K562 (cell line): ENCODE results near the gene SPOCK3. TPM values are rescaled to one million over a fixed set of nuclear protein-coding genes. Genes with fewer than 3 reads are reported as not detected.

Experiments
- ATAC-seq: fragments of 200-7000 bp; cut with Tn5 transposase; 3 replicates; pipeline ENCODE4 v1.9.1; 2020; ENCODE audit warnings: moderate library complexity
- BruUV-seq: library from RNA; stranded (reverse); fragments of 400-500 nt; replicated peaks from 2 replicates; lab custom pipeline; 2021; lab: Mats Ljungman, UMichigan
- CTCF ChIA-PET: fragments of 300-600 bp; formaldehyde crosslinking; extraction: SDS; loops from one replicate; lab custom pipeline; 2021; ENCODE audit warnings: low intra/inter-chr PET ratio; lab: Yijun Ruan, JAX
- POLR2A ChIA-PET: fragments of 300-600, 350-650 bp; sonication (Branson Sonifier 250); formaldehyde crosslinking; extraction: SDS; loops from one replicate; lab custom pipeline; 2021; ENCODE audit warnings: antibody characterized with exemption, inconsistent platforms; lab: Yijun Ruan, JAX
- DNase-seq, 4 experiments: peaks; one replicate each; pipeline versions ENCODE4 v3.0.0 to v3.0.0-alpha.2; 2011 to 2018; ENCODE audit warnings: low spot score in 3 of 4, mixed read lengths in 3 of 4; ENCODE audit errors: extremely low read depth in 1 of 4
- FAIRE-seq: peaks from 2 replicates; lab custom pipeline; 2011; peaks lifted over from hg19 to GRCh38; lab: Jason Lieb, UNC
- H2AFZ ChIP-seq: 2 replicates; pipeline ENCODE4 v1.6.0; 2011; ENCODE audit warnings: low read depth, low read length, control low read depth, inconsistent platforms
- H3K27ac ChIP-seq: fragments of 200-600 bp; 3 replicates; pipeline ENCODE4 v1.8.0; 2011; ENCODE audit warnings: low read depth, mild to moderate bottlenecking, control low read depth, inconsistent platforms, low read length, moderate library complexity, mixed read lengths; ENCODE audit errors: extremely low read depth
- H3K27me3 ChIP-seq, 2 experiments: fragments of 300-600 bp in 1 of 2; 2 replicates in 1 of 2; 3 replicates in 1 of 2; pipeline versions ENCODE4 v1.6.0 to v1.8.0; 2011; ENCODE audit warnings: inconsistent platforms in 2 of 2, low read length in 2 of 2, mild to moderate bottlenecking in 1 of 2, mixed read lengths in 1 of 2, moderate library complexity in 1 of 2; ENCODE audit not compliant: control insufficient read depth in 2 of 2, insufficient read depth in 2 of 2
- H3K36me3 ChIP-seq: fragments of 300-600 bp; 3 replicates; pipeline ENCODE4 v1.8.0; 2011; ENCODE audit warnings: mild to moderate bottlenecking, low read length, inconsistent platforms; ENCODE audit not compliant: control insufficient read depth, insufficient read depth
- H3K4me1 ChIP-seq, 2 experiments: fragments of 200-600 bp in 1 of 2; replicated peaks in 1 of 2; 2 replicates in 1 of 2; 3 replicates in 1 of 2; pipeline versions ENCODE4 v1.5.1 to v1.8.0; 2011; ENCODE audit warnings: inconsistent platforms in 2 of 2, low read length in 2 of 2, mild to moderate bottlenecking in 1 of 2, mixed read lengths in 1 of 2, moderate library complexity in 1 of 2; ENCODE audit not compliant: control insufficient read depth in 2 of 2, insufficient read depth in 2 of 2
- H3K4me2 ChIP-seq: 2 replicates; pipeline ENCODE4 v1.6.1; 2011; ENCODE audit warnings: low read length, control low read depth, inconsistent platforms, mixed read lengths; ENCODE audit not compliant: insufficient read depth
- H3K4me3 ChIP-seq: fragments of 200-600 bp; sonication (generic), shearing (Covaris generic); 2 replicates; pipeline ENCODE4 v1.5.1; 2016; ENCODE audit warnings: control low read depth, inconsistent platforms
- H3K79me2 ChIP-seq: fragments of 200-600 bp; 3 replicates; pipeline ENCODE4 v1.8.0; 2011; ENCODE audit warnings: low read length, inconsistent platforms; ENCODE audit not compliant: control insufficient read depth, insufficient read depth
- H3K9ac ChIP-seq, 2 experiments: 2 replicates each; pipeline versions ENCODE4 v1.6.0 to v1.6.1; 2011; ENCODE audit warnings: low read depth in 2 of 2, low read length in 2 of 2, control low read depth in 1 of 2, inconsistent platforms in 1 of 2, mild to moderate bottlenecking in 1 of 2, mixed read lengths in 1 of 2; ENCODE audit not compliant: insufficient read depth in 1 of 2
- H3K9me1 ChIP-seq: one replicate; pipeline ENCODE4 v1.6.0; 2011; ENCODE audit warnings: inconsistent platforms, mild to moderate bottlenecking, low read length, moderate library complexity; ENCODE audit not compliant: control insufficient read depth, insufficient read depth
- H3K9me3 ChIP-seq: replicated peaks from 2 replicates; pipeline ENCODE4 v1.5.1; 2011; ENCODE audit warnings: low read depth, low read length, inconsistent platforms; ENCODE audit not compliant: control insufficient read depth, insufficient read depth
- H4K20me1 ChIP-seq: replicated peaks from 2 replicates; pipeline ENCODE4 v1.6.1; 2011; ENCODE audit warnings: low read length, inconsistent platforms, mixed read lengths; ENCODE audit not compliant: control insufficient read depth, insufficient read depth
- CSDE1 ChIP-seq, 2 experiments: fragments of 450-650 bp; IDR thresholded peaks; 2 replicates each; pipeline ENCODE4 v1.6.1; 2016; ENCODE audit warnings: mild to moderate bottlenecking in 1 of 2
- ERF ChIP-seq: fragments of 450-650 bp; formaldehyde crosslinking; IDR thresholded peaks from 2 replicates; pipeline ENCODE4 v1.4.0; 2020; ENCODE audit warnings: mild to moderate bottlenecking, mixed read lengths
- ETV6 ChIP-seq, 3 experiments: fragments of 150-350 bp in 1 of 3; sonication (generic) in 1 of 3; formaldehyde crosslinking in 1 of 3; IDR thresholded peaks; 2 replicates each; pipeline versions ENCODE4 v1.6.1 to v1.8.0; 2014 to 2022; ENCODE audit warnings: borderline replicate concordance in 2 of 3, low read depth in 2 of 3, antibody characterized with exemption in 1 of 3, low read length in 1 of 3, mild to moderate bottlenecking in 1 of 3, missing genetic modification reagents in 1 of 3
- FUS ChIP-seq: fragments of 200-400 bp; formaldehyde crosslinking; optimal IDR thresholded peaks from 2 replicates; pipeline ENCODE3; 2017; ENCODE audit warnings: low read depth, low read length
- HBP1 ChIP-seq: fragments of 450-650 bp; formaldehyde crosslinking; IDR thresholded peaks from 2 replicates; pipeline ENCODE4 v1.4.0; 2022; ENCODE audit warnings: missing genetic modification characterization
- KLF13 ChIP-seq: fragments of 450-650 bp; IDR thresholded peaks from 2 replicates; pipeline ENCODE4 v1.6.1; 2016; ENCODE audit warnings: missing genetic modification characterization, low read depth, mild to moderate bottlenecking, missing compliant biosample characterization, moderate library complexity, borderline replicate concordance
- PHB2 ChIP-seq: fragments of 450-650 bp; IDR thresholded peaks from 2 replicates; pipeline ENCODE4 v1.6.1; 2017; ENCODE audit warnings: low read depth
- SREBF2 ChIP-seq: sonication (generic); formaldehyde crosslinking; IDR thresholded peaks from 2 replicates; pipeline ENCODE4 v1.4.0; 2020; ENCODE audit warnings: mild to moderate bottlenecking, missing genetic modification reagents
- TARDBP ChIP-seq: fragments of 450-650 bp; IDR thresholded peaks from 2 replicates; pipeline ENCODE4 v1.6.1; 2016
- ZBTB8A ChIP-seq: fragments of 450-650 bp; IDR thresholded peaks from 2 replicates; pipeline ENCODE4 v1.6.1; 2018; ENCODE audit warnings: mild to moderate bottlenecking, moderate library complexity; ENCODE audit not compliant: partially characterized antibody
- WGBS: fragments of 100-300 bp; shearing (Covaris generic); methylation state at CpG from one replicate; pipeline ENCODE4 v1.1.6; 2016; ENCODE audit warnings: low coverage, mixed read lengths; ENCODE audit not compliant: insufficient coverage; ENCODE audit errors: missing lambda C conversion rate; 5-methylcytosine and 5-hydroxymethylcytosine counted together
- in situ Hi-C: fragments of 300-500 bp; cut with MboI; formaldehyde crosslinking; loops from 4 replicates; pipeline ENCODE4 v1.15.0; 2018; ENCODE audit warnings: inconsistent platforms, mixed read lengths
- intact Hi-C: fragments of 100-400 bp; cut with micrococcal nuclease; formaldehyde crosslinking; loops from 2 replicates; pipeline ENCODE4 v1.14.2; 2022
- polyA plus RNA-seq, 8 experiments: library from polyadenylated mRNA; depleted of rRNA in 4 of 8; stranded (reverse) in 5 of 8; unstranded in 3 of 8; fragments of >200 nt; fragmentation: Nextera tagmentation in 2 of 8; fragmentation: Illumina TruSeq in 1 of 8; extraction: Ambion mirVana in 2 of 8; extraction: Trizol in 1 of 8; gene quantifications; 2 replicates each; pipeline versions ENCODE4 v1.2.1 to v1.2.3, GENCODE V29; 2011 to 2014; ENCODE audit warnings: inconsistent platforms in 1 of 8, missing spikeins in 1 of 8
- total RNA-seq, 7 experiments: library from RNA; depleted of rRNA in 6 of 7; stranded (reverse); fragments of >200 nt in 6 of 7; fragmentation: Illumina TruSeq in 2 of 7; extraction: Trizol in 2 of 7; gene quantifications; 2 replicates each; pipeline versions ENCODE4 v1.2.1 to v1.2.3, GENCODE V29; 2011 to 2021; ENCODE audit warnings: low replicate concordance in 1 of 7
- TF ChIP-seq, protein P1 (sequence below): sonication (generic); formaldehyde crosslinking; IDR thresholded peaks from 2 replicates; pipeline ENCODE4 v1.8.0; 2022; ENCODE audit warnings: mild to moderate bottlenecking, low read depth, missing genetic modification reagents

The SPOCK3 gene
- total and polyA plus RNA-seq, 9 of the 15 experiments (the other 6 are each of a cell fraction or from before 2014, with no cell fraction given) = not detected

- intact Hi-C loops (no loop called here), in situ Hi-C loops (no loop called here)
- Histone ChIP-seq H3K9ac (no peak overlapping the region), H4K20me1 (no peaks in the 10 kb centered on the region), H3K27ac (no peak overlapping the region), H3K27me3 (no peaks in the 10 kb centered on the region), H3K9me3 (no peaks in the 10 kb centered on the region), H3K79me2 (no peaks in the 10 kb centered on the region), H3K36me3 (no peaks in the 10 kb centered on the region), H3K4me3 (no peak overlapping the region), H3K9me1 (no peaks in the 10 kb centered on the region), H2AFZ (no peak overlapping the region), H3K4me1 (no peaks in the 10 kb centered on the region), H3K4me2 (no peak overlapping the region)
- ChIA-PET POLR2A (no interaction called here), CTCF (no interaction called here)
- BruUV-seq = no TSS peak
- ATAC-seq = no peak
- DNase-seq = no peak
- WGBS = 2% methylated on average over 3 of the region's 3 CpGs
- FAIRE-seq = no peak
- no peak for TF ChIP-seq ETV6 (IDR thresholded peaks at IDR 0.05; ENCODE audit: borderline replicate concordance in 1 of 2, low read depth in 2 of 2, low read length in 1 of 2)
- no peak for TF ChIP-seq ETV6 (CRISPR knock-in tag; IDR thresholded peaks at IDR 0.05; ENCODE audit: borderline replicate concordance)
- TF ChIP-seq KLF13 (tag) = no peak
- no peak for TF ChIP-seq PHB2
- TF ChIP-seq SREBF2 (CRISPR knock-in tag) = no peak
- no peak for TF ChIP-seq ERF (CRISPR knock-in tag)
- TF ChIP-seq FUS = no peak
- TF ChIP-seq, protein P1, sequence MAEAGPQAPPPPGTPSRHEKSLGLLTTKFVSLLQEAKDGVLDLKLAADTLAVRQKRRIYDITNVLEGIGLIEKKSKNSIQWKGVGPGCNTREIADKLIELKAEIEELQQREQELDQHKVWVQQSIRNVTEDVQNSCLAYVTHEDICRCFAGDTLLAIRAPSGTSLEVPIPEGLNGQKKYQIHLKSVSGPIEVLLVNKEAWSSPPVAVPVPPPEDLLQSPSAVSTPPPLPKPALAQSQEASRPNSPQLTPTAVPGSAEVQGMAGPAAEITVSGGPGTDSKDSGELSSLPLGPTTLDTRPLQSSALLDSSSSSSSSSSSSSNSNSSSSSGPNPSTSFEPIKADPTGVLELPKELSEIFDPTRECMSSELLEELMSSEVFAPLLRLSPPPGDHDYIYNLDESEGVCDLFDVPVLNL (CRISPR knock-in tag) = no peak
- no peak for TF ChIP-seq HBP1 (CRISPR knock-in tag)
- no peak for TF ChIP-seq ZBTB8A
- no peak for TF ChIP-seq TARDBP
- TF ChIP-seq CSDE1 (IDR thresholded peaks at IDR 0.05) = no peak
Measured at GRCh38 chr4:167031534-167032156, 202.6 kb downstream of the SPOCK3 start.
